ENCODE data around the gene SLC16A5.
"Not testable (repeated sequence)": the region's sequence is repeated elsewhere in the genome, so short reads cannot be mapped to it uniquely, and the experiment has no call there.

The SLC16A5 gene

DNA sequence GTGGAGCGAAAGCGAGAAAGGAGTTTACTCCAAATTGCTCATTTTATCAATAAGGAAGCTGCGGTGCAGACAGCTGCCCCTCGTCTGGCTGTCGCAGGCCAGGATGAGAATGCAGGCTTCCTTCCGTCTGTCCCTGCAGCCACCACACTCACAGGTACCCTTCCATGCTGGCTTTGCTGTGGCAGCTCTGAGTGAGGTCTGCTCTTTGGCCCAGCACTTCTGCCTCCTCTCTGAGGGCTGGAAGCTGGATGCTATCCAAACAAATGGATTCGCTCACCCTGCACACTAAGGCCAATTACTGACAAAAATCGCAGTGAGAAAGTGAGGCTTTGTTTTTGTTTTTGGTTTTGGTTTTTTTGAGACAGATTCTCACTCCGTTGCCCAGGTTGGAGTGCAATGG is 29.0 kb downstream of the SLC16A5 start:
- FAIRE-seq (no peak), DNase-seq (ENCODE audit: insufficient read length, low spot score) (no peak)
- no peak for TF ChIP-seq SPI1 (IDR thresholded peaks at IDR 0.05; ENCODE audit: low read depth, low read length)
- no peak for TF ChIP-seq PAX5 (IDR thresholded peaks at IDR 0.05; ENCODE audit: insufficient read depth, low read length, severe bottlenecking)
- no peak for TF ChIP-seq POU2F2 (IDR thresholded peaks at IDR 0.05; ENCODE audit: low read depth, low read length)
- no peak for TF ChIP-seq TAF1 (IDR thresholded peaks at IDR 0.05; ENCODE audit: low read depth, low read length)
- TF ChIP-seq POLR2AphosphoS5 (IDR thresholded peaks at IDR 0.05; ENCODE audit: low read depth, low read length), result no peak
- no peak for TF ChIP-seq POLR2A (IDR thresholded peaks at IDR 0.05; ENCODE audit: low read depth, low read length)

DNA sequence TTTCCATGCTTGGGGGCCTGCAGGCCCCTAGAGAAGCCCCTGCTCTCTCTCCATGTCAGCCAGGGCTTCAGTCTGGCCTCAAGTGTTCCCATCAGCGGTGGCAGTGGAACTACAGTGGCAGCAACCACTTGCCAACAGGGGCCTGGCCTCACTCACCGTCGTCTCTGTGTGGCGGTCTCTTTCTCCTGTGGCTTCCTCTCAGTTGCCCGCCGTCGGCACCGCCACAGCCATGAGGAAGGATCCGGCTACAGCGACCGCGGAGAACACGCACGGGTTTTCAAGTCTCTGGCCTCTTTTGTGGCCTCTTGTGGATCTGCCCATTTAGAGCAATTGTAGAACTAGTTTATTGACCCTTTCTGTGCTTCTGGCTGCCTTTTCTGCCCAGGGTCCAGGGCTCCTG is 30.6 kb downstream of the SLC16A5 start:
- no peak for TF ChIP-seq POU2F2 (IDR thresholded peaks at IDR 0.05; ENCODE audit: low read depth, low read length)
- TF ChIP-seq PAX5 (IDR thresholded peaks at IDR 0.05; ENCODE audit: insufficient read depth, low read length, severe bottlenecking), result no peak
- TF ChIP-seq SPI1 (IDR thresholded peaks at IDR 0.05; ENCODE audit: low read depth, low read length), result no peak
- TF ChIP-seq POLR2AphosphoS5 (IDR thresholded peaks at IDR 0.05; ENCODE audit: low read depth, low read length), result no peak
- no peak for TF ChIP-seq TAF1 (IDR thresholded peaks at IDR 0.05; ENCODE audit: low read depth, low read length)
- no peak for TF ChIP-seq POLR2A (IDR thresholded peaks at IDR 0.05; ENCODE audit: low read depth, low read length)
- DNase-seq (ENCODE audit: insufficient read length, low spot score), result no peak
- no peak for FAIRE-seq

DNA sequence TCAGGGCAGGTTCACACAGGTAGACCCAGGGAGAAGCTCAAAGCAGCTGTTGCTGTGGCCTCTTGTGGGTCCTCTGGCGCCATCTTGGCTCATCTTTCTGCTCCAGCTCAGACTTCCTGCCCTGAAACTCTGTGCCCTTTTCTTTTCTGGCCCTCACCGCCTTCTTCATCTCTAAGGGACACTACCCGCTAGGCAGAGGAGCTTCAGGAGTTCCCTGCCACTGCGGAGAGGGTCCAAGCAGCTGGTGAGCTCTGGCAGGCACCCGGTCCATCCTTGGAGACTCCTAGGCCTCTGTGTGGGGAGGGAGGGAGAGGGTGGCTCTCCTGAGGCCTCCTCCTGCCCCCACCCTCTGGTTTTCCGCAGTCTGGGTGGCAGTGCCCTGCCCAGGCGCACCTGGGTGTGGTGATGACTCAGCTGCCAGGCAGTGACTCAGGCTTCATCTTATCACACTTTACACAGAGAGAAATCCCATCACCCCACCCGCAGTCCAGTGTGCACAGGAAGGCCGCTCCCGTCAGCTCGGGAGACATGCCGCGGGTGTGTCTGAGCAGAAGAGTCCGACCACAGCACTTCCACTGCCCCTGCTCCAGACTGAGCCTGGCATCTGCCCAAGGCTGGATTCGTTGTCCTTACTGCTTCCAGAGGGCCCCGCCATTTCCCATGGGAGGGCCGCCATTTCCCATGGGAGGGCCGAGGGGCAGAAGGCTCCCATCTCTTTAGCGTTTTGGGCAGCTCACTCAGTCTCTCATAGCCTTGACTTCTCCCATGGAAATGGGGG is 36.5 kb downstream of the SLC16A5 start:
- no peak for FAIRE-seq
- TF ChIP-seq PAX5 (IDR thresholded peaks at IDR 0.05; ENCODE audit: insufficient read depth, low read length, severe bottlenecking), result no peak
- TF ChIP-seq POLR2A (IDR thresholded peaks at IDR 0.05; ENCODE audit: low read depth, low read length), result 0 out of 2 replicates have a peak, but pooled peaks have one; percentile 11
- no peak for DNase-seq (ENCODE audit: insufficient read length, low spot score)

DNA sequence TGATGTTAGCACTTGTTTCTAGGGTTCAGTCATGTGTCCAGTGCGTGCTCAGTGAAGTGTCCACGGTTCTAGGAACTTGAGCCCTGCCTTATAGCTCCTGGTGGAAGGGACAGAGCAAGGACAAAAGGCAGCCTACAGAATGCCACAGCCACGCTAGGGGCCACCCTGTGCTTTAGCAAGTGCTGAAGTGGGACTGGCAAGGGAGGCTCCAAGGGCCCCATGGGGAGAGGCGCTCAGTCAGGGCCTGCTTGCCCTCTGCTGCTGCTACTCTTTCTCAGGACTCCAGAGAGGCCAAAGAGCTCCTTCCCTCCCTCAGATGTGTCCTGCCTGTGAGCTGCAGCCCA is 37.0 kb downstream of the SLC16A5 start:
- DNase-seq (ENCODE audit: insufficient read length, low spot score), result no peak

DNA sequence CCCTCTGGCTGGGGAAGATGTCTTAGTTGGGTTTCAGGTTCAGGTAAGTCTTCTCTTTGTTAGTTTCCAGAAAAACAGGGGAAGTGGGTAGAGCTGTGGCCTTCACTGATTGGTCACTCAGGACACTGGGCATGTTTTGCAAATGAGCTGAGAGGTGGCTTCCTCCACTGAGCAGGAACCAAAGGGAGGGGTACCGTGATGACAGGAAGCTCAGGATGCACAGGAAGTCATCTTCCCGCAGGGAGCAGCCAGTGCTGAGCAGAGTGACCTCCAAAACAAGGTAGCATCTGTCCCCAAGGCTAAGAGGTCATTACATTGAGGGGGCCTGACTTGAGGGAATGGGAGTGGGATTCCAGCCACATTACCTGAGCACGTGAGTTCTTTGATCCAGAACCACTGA is 38.2 kb downstream of the SLC16A5 start:
- no peak for TF ChIP-seq TAF1 (IDR thresholded peaks at IDR 0.05; ENCODE audit: low read depth, low read length)
- TF ChIP-seq POLR2AphosphoS5 (IDR thresholded peaks at IDR 0.05; ENCODE audit: low read depth, low read length), result no peak
- TF ChIP-seq POLR2A (IDR thresholded peaks at IDR 0.05; ENCODE audit: low read depth, low read length), result peak; percentile 25; the same call in 1 of the 2 replicates
- no peak for TF ChIP-seq POU2F2 (IDR thresholded peaks at IDR 0.05; ENCODE audit: low read depth, low read length)
- no peak for TF ChIP-seq PAX5 (IDR thresholded peaks at IDR 0.05; ENCODE audit: insufficient read depth, low read length, severe bottlenecking)
- TF ChIP-seq SPI1 (IDR thresholded peaks at IDR 0.05; ENCODE audit: low read depth, low read length), result peak; percentile 53
- FAIRE-seq, result peak; percentile 23
- no peak for DNase-seq (ENCODE audit: insufficient read length, low spot score)

More for the DNA sequence above, 37.0 kb downstream of the SLC16A5 start:
- no peak for FAIRE-seq
- TF ChIP-seq POLR2AphosphoS5 (IDR thresholded peaks at IDR 0.05; ENCODE audit: low read depth, low read length) (no peak), SPI1 (IDR thresholded peaks at IDR 0.05; ENCODE audit: low read depth, low read length) (no peak), POU2F2 (IDR thresholded peaks at IDR 0.05; ENCODE audit: low read depth, low read length) (no peak), TAF1 (IDR thresholded peaks at IDR 0.05; ENCODE audit: low read depth, low read length) (no peak), PAX5 (IDR thresholded peaks at IDR 0.05; ENCODE audit: insufficient read depth, low read length, severe bottlenecking) (no peak), POLR2A (IDR thresholded peaks at IDR 0.05; ENCODE audit: low read depth, low read length) (no peak)

DNA sequence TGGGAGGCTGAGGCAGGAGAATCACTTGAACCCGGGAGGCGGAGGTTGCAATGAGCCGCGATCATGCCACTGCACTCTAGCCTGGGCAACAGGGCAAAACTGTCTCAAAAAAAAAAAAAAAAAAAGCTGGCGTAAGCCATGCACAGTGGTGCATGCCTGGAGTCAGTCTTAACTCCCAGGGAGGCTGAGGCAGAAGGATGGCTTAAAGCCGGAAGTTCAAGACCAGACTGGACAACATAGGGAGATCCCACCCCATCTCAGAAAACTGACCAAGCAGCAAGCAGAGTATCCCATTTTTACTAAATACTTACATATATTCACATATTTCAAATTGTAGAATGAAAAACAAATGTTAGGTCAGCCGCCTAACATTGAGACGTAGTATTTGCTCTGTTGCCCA is 39.2 kb downstream of the SLC16A5 start:
- TF ChIP-seq TAF1 (IDR thresholded peaks at IDR 0.05; ENCODE audit: low read depth, low read length), result no peak
- TF ChIP-seq PAX5 (IDR thresholded peaks at IDR 0.05; ENCODE audit: insufficient read depth, low read length, severe bottlenecking), result no peak
- TF ChIP-seq POU2F2 (IDR thresholded peaks at IDR 0.05; ENCODE audit: low read depth, low read length), result no peak
- TF ChIP-seq SPI1 (IDR thresholded peaks at IDR 0.05; ENCODE audit: low read depth, low read length), result no peak
- no peak for TF ChIP-seq POLR2AphosphoS5 (IDR thresholded peaks at IDR 0.05; ENCODE audit: low read depth, low read length)
- TF ChIP-seq POLR2A (IDR thresholded peaks at IDR 0.05; ENCODE audit: low read depth, low read length), result no peak
- DNase-seq (ENCODE audit: insufficient read length, low spot score), result no peak
- no peak for FAIRE-seq

DNA sequence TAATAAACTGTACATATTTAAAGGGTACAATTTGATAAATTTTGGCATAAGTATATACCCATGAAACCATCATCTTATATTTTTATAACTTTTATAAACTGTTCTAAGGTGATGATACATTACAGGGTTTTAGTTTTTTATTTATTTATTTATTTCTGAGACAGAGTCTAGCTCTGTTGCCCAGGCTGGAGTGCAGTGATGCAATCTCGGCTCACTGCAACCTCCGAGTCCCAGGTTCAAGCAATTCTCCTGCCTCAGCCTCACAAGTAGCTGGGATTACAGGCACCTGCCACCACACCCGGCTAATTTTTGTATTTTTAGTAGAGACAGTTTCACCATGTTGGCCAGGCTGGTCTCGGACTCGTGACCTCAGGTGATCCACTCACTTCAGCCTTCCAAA is 40.2 kb downstream of the SLC16A5 start:
- not testable (repeated sequence) for DNase-seq (ENCODE audit: insufficient read length, low spot score); FAIRE-seq

DNA sequence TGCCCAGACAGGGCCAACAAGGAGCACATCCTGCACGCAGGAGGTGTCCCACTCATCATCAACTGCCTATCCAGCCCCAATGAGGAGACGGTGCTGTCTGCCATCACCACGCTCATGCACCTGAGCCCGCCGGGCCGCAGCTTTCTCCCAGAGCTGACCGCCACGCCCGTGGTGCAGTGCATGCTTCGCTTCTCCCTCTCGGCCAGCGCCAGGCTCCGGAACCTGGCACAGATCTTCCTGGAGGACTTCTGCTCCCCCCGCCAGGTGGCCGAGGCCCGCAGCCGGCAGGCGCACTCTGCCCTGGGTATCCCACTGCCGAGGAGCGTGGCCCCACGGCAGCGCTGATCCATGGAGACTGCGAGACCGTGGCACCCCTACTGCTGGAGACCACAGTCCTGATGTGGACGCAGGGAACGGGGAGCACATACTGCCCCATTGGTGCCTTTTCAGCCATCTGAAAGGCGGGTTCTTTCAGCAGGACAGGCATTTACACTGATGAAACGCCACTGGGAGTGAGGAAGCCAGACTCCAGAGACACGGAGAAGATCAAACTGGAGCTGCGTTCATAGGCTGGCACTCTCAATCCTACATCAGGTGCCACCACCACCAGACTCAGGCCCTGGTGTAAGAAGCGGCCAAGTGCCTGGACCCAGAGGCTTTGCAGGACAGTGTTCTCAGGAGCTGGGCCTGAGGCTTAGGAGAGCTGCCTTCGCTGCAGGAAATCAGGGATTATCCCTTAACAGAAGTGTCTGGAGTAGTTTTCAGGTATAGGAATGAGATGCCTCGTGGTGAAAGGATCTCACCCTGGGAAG is 41.1 kb downstream of the SLC16A5 start:
- TF ChIP-seq POU2F2 (IDR thresholded peaks at IDR 0.05; ENCODE audit: low read depth, low read length), result no peak
- no peak for TF ChIP-seq PAX5 (IDR thresholded peaks at IDR 0.05; ENCODE audit: insufficient read depth, low read length, severe bottlenecking)
- peak; percentile 48; the same call in 1 of the 2 replicates for TF ChIP-seq POLR2AphosphoS5 (IDR thresholded peaks at IDR 0.05; ENCODE audit: low read depth, low read length)
- TF ChIP-seq SPI1 (IDR thresholded peaks at IDR 0.05; ENCODE audit: low read depth, low read length), result no peak
- no peak for TF ChIP-seq POLR2A (IDR thresholded peaks at IDR 0.05; ENCODE audit: low read depth, low read length)
- no peak for TF ChIP-seq TAF1 (IDR thresholded peaks at IDR 0.05; ENCODE audit: low read depth, low read length)
- DNase-seq (ENCODE audit: insufficient read length, low spot score) (no peak), FAIRE-seq (no peak)

DNA sequence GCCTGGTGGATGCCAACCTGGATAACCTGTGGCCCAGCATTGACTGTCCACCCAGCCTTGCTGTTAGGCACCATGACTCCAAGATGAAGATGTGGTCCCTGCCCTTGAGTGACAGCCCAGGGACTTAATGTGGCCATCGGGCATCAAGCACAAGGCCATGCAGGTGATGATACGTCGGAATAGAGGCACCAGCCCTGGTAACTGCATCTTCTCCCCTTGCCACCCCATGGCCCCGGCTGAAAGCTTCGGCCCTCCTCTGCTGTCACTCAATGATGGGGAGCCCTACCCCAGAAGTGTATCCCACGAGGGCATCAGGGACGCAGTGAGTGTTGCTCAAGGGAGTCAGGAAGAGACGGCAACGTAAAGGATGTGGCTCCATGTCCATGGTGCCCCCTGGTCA is 41.8 kb downstream of the SLC16A5 start:
- no peak for DNase-seq (ENCODE audit: insufficient read length, low spot score)
- no peak for FAIRE-seq
- TF ChIP-seq PAX5 (IDR thresholded peaks at IDR 0.05; ENCODE audit: insufficient read depth, low read length, severe bottlenecking), result no peak
- TF ChIP-seq POLR2A (IDR thresholded peaks at IDR 0.05; ENCODE audit: low read depth, low read length), result peak; percentile 19; the same call in 1 of the 2 replicates
